HFF-Myc (cell line): ENCODE measurements around the gene TM7SF2.

Source experiments
- DNase-seq: peaks from one replicate; pipeline ENCODE4 v3.0.0-alpha.2; 2011; ENCODE audit warnings: low read depth; ENCODE audit errors: extremely low read depth
- H3K4me3 ChIP-seq: replicated peaks from 2 replicates; pipeline ENCODE4 v1.5.1; 2011; ENCODE audit warnings: low read depth, mild to moderate bottlenecking, control low read depth, low read length
- TF ChIP-seq, protein P1 (sequence below): IDR thresholded peaks from 2 replicates; pipeline ENCODE4 v1.5.1; 2012; ENCODE audit warnings: mild to moderate bottlenecking, low read depth, low read length, control low read depth; ENCODE audit errors: missing control alignments

Gene TM7SF2

DNA sequence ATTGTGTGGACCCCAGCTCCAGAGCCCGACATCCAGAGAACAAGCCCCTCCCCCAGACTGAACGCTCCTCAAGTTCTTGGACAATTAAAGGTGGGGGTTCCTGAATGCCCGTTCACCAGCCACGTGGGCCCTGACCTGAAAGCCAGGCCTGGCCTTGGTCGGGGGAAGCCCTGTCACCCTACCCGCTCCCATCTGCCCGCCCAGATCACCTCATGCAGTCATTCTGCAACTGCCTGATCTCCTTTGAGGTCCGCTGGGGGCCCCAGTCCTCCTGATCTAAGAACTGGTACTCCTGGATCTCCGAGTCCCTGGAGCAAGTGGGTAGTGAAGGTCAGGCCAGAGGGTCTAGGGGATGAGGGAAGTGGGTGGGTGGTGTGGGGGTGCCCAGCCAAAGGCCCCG is 44.2 kb upstream of the TM7SF2 start:
- H3K4me3 ChIP-seq: no peak overlapping the region
- no peak for DNase-seq
- TF ChIP-seq, protein P1, sequence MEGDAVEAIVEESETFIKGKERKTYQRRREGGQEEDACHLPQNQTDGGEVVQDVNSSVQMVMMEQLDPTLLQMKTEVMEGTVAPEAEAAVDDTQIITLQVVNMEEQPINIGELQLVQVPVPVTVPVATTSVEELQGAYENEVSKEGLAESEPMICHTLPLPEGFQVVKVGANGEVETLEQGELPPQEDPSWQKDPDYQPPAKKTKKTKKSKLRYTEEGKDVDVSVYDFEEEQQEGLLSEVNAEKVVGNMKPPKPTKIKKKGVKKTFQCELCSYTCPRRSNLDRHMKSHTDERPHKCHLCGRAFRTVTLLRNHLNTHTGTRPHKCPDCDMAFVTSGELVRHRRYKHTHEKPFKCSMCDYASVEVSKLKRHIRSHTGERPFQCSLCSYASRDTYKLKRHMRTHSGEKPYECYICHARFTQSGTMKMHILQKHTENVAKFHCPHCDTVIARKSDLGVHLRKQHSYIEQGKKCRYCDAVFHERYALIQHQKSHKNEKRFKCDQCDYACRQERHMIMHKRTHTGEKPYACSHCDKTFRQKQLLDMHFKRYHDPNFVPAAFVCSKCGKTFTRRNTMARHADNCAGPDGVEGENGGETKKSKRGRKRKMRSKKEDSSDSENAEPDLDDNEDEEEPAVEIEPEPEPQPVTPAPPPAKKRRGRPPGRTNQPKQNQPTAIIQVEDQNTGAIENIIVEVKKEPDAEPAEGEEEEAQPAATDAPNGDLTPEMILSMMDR: no peak

DNA sequence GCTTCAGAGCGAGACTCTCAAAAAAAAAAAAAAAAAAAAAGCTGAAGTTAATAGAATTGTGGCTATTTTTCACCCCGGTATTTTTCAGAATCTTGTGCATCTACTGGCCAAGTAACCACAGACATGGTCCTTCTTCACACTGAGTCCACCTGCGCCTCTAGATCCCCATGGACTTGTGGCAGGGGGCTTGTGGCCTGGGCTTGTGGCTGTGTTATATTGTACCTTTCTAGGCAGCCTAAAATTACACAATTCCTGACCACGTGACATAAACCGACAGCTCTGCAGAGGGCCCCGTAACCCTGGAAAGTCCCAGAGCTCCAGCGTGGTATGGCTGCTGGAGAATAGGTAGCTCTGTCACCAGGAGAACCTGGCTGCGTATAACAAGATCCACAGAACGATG is 42.5 kb upstream of the TM7SF2 start:
- TF ChIP-seq, protein P1: no peak
- no peak overlapping the region for H3K4me3 ChIP-seq
- DNase-seq: no peak

DNA sequence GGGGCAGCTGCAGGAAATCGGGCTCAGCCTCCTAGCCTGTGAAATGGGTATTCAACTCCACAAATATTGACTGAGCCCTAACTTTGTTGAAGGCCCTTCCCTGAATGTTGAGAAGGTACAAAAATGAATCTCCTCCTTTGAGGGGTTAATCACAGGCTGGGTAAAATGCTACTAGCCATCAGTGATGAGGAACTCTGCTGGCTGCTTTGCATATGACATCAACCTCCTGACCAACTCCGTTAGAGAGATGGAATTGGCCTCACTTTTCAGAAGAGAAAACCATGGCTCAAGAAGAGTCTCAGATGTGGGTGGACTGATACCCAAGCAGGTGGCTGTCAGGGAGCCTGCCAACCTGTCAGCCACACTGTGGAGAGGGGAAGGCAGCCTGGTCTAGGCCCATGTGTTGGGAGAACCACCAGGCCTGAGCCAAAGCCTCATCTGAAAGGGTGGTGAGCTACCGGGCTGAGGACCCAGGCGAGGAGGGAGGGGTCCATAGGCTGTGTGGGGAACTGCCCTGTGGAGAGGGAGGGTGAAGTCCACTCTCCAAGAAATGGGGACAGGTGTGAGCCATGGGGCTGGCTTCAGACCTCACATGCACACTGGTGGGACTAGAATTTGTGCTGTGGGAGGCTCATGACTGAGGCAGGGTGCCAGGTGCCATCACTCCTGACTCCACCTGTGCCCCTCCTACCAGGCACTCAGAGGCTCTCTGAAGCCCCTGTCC is 39.6 kb upstream of the TM7SF2 start:
- no peak for DNase-seq
- H3K4me3 ChIP-seq: no peak overlapping the region
- TF ChIP-seq, protein P1: no peak

DNA sequence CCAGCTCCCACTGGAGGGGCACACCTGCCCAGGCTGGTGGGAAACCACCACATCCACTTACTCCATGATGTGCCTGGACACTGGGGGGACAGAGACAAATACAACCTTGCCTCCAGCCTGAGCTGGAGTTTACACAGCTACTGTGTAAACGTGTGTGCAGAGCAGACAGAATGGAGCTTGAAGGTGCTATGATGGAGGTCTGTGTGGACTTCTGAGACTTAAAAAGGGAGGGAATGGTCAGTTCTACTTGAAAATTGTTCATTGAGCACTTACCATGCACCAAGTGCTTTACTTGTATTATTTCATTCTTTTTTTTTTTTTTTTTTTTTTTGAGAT is 39.1 kb upstream of the TM7SF2 start:
- DNase-seq: no peak
- TF ChIP-seq, protein P1: no peak
- H3K4me3 ChIP-seq: no peak overlapping the region

DNA sequence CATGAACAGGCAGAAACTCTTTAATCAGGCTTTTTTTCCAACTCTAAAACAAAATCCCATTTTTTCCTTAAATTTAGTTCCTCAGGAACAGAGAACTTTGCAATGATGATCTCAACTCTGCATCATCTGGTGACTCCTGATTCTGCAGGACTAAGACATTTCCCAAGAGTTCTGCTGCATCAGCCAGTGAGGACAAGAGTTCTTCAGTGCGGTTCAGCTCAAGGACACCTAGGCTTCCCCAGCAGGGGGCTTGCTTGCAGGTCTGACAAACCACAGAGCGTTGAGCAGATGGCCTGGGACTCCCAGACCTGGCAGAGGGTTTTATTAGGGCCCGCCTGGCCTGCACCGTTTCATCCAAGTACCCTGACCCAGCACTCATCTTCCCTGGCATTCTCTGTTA is 34.2 kb upstream of the TM7SF2 start:
- no peak overlapping the region for H3K4me3 ChIP-seq
- DNase-seq: no peak
- TF ChIP-seq, protein P1: no peak

DNA sequence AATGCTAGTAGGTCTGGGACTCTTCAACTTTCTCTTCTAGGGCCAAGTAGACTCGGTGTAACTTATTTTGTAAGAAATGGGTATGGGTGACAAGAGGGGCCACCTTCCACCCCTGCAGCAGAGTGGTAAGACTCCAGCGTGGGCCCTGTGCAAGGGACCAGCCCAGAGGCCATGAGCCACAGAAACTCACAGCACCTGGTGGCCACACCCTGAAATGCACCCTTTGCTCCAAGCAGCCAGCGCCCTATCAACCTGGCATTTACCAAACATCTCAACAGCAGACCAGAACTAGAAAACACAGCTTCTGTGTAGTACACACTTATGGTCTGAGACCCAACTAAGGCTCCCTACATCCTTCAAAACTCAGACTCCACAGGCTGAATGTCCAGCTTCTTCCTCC is 33.5 kb upstream of the TM7SF2 start:
- no peak overlapping the region for H3K4me3 ChIP-seq
- TF ChIP-seq, protein P1: peak; percentile 66
- no peak for DNase-seq

DNA sequence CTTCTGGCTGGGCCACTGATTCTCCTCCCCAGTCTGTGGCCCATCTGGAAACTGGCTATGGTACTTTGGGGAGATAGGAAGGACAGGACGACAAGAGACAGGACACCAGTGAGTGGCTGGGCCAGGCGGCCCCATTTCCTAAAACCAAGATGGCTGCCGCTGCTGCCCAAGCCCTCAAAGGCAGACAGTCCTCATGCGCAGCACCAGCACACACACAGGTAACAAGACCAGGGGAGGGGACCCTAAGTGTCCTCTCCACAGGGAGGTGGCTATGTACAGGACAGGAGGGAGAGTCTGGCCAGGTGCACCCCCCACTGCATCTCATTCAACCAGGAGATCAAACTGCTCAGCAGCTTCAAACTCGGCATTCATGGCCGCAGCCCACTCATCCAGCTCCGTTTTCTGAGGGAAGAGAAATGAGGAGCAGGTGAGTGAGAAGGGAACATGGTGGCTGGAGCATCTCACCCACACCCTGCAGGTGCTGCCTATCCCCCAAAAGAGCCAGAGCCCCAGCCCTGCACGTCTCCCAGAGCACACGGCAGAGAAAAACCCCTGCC is 32.8 kb upstream of the TM7SF2 start:
- H3K4me3 ChIP-seq: no peak overlapping the region
- TF ChIP-seq, protein P1: no peak
- DNase-seq: no peak
